Endothelial cell of umbilical vein (primary cell): Measurements from ENCODE around the gene TAF8. TPM values are rescaled to one million over a fixed set of nuclear protein-coding genes. Genes with fewer than 3 reads are reported as not detected.

ENCODE experiments used
- BruUV-seq: library from RNA; stranded (reverse); fragments of 400-500 nt; replicated peaks from 2 replicates; lab custom pipeline; 2021; lab: Mats Ljungman, UMichigan
- CTCF ChIA-PET: fragments of 300-600, 350-600 bp; sonication (Branson Sonifier 250); formaldehyde crosslinking; loops from one replicate; lab custom pipeline; 2021; ENCODE audit warnings: antibody characterized with exemption, inconsistent platforms; lab: Charles Lee
- POLR2A ChIA-PET: fragments of 300-600, 350-600 bp; sonication (Branson Sonifier 250); formaldehyde crosslinking; loops from one replicate; lab custom pipeline; 2021; ENCODE audit warnings: antibody characterized with exemption, inconsistent platforms; lab: Charles Lee
- DNase-seq: peaks from one replicate; pipeline ENCODE4 v3.0.0-alpha.2; 2011; ENCODE audit warnings: low read depth, low spot score
- FAIRE-seq: peaks from 2 replicates; lab custom pipeline; 2011; peaks lifted over from hg19 to GRCh38; lab: Jason Lieb, UNC
- H2AFZ ChIP-seq: 2 replicates; pipeline ENCODE4 v1.6.0; 2012; ENCODE audit warnings: low read depth, low read length, control low read depth, inconsistent platforms
- H3K27ac ChIP-seq: 2 replicates; pipeline ENCODE4 v1.5.1; 2011; ENCODE audit warnings: low read depth, mild to moderate bottlenecking, control low read depth, low read length, moderate library complexity; ENCODE audit not compliant: insufficient read depth
- H3K27me3 ChIP-seq, 2 experiments: 2 replicates each; pipeline versions ENCODE4 v1.6.0 to v1.6.1; 2011; ENCODE audit warnings: low read length in 2 of 2, mixed read lengths in 1 of 2; ENCODE audit not compliant: control insufficient read depth in 2 of 2, insufficient read depth in 2 of 2
- H3K36me3 ChIP-seq, 2 experiments: 2 replicates in 1 of 2; 3 replicates in 1 of 2; pipeline ENCODE4 v1.5.1; 2011; ENCODE audit warnings: low read length in 2 of 2, mild to moderate bottlenecking in 1 of 2, moderate library complexity in 1 of 2; ENCODE audit not compliant: control insufficient read depth in 2 of 2, insufficient read depth in 2 of 2; ENCODE audit errors: extremely low read depth in 1 of 2
- H3K4me1 ChIP-seq: 3 replicates; pipeline ENCODE4 v1.5.1; 2011; ENCODE audit warnings: mild to moderate bottlenecking, low read length; ENCODE audit not compliant: control insufficient read depth, insufficient read depth; ENCODE audit errors: extremely low read depth
- H3K4me2 ChIP-seq: 2 replicates; pipeline ENCODE4 v1.6.1; 2011; ENCODE audit warnings: low read length, control low read depth, mixed read lengths; ENCODE audit not compliant: insufficient read depth
- H3K4me3 ChIP-seq, 3 experiments: fragments of 200-600 bp in 1 of 3; sonication (generic), shearing (Covaris generic) in 1 of 3; replicated peaks in 1 of 3; 2 replicates each; pipeline ENCODE4 v1.5.1; 2011 to 2016; ENCODE audit warnings: control low read depth in 3 of 3, low read length in 3 of 3, mild to moderate bottlenecking in 2 of 3, inconsistent platforms in 1 of 3, low read depth in 1 of 3, moderate library complexity in 1 of 3; ENCODE audit not compliant: insufficient read depth in 1 of 3
- H3K79me2 ChIP-seq: 2 replicates; pipeline ENCODE4 v1.6.0; 2012; ENCODE audit warnings: low read length, inconsistent platforms; ENCODE audit not compliant: control insufficient read depth, insufficient read depth
- H3K9ac ChIP-seq: replicated peaks from 2 replicates; pipeline ENCODE3; 2011; ENCODE audit warnings: low read length, control low read depth; ENCODE audit not compliant: insufficient read depth; ENCODE audit errors: extremely low read depth
- H3K9me1 ChIP-seq: replicated peaks from 3 replicates; pipeline ENCODE4 v1.6.0; 2011; ENCODE audit warnings: mild to moderate bottlenecking, low read length; ENCODE audit not compliant: control insufficient read depth, insufficient read depth; ENCODE audit errors: extremely low read depth
- H3K9me3 ChIP-seq: replicated peaks from 2 replicates; pipeline ENCODE4 v1.5.1; 2012; ENCODE audit warnings: low read length, inconsistent platforms; ENCODE audit not compliant: control insufficient read depth, insufficient read depth
- H4K20me1 ChIP-seq: replicated peaks from 2 replicates; pipeline ENCODE3; 2011; ENCODE audit warnings: mild to moderate bottlenecking, low read length; ENCODE audit not compliant: control insufficient read depth, insufficient read depth; ENCODE audit errors: extremely low read depth
- EZH2 ChIP-seq: IDR thresholded peaks from 2 replicates; pipeline ENCODE4 v1.6.1; 2012; ENCODE audit warnings: borderline replicate concordance, low read depth, mild to moderate bottlenecking, moderate library complexity, low read length, inconsistent platforms; ENCODE audit not compliant: severe bottlenecking
- FOS ChIP-seq: IDR thresholded peaks from 2 replicates; pipeline ENCODE4 v1.6.1; 2011; ENCODE audit warnings: mild to moderate bottlenecking, low read length, moderate library complexity, borderline replicate concordance; ENCODE audit not compliant: insufficient read depth
- GATA2 ChIP-seq: IDR thresholded peaks from 2 replicates; pipeline ENCODE4 v1.7.0; 2011; ENCODE audit warnings: low read depth, mild to moderate bottlenecking, moderate library complexity, mixed read lengths, low read length; ENCODE audit not compliant: insufficient read length, insufficient read depth
- JUN ChIP-seq: IDR thresholded peaks from 2 replicates; pipeline ENCODE4 v1.6.1; 2011; ENCODE audit warnings: borderline replicate concordance, low read depth; ENCODE audit not compliant: insufficient read length, insufficient read depth
- MYC ChIP-seq: IDR thresholded peaks from one replicate; pipeline ENCODE4 v1.6.1; 2011; ENCODE audit warnings: mild to moderate bottlenecking, low read depth, low read length
- POLR2A ChIP-seq: IDR thresholded peaks from 2 replicates; pipeline ENCODE4 v1.6.1; 2012; ENCODE audit warnings: low read depth, mild to moderate bottlenecking, control low read depth, low read length
- POLR2AphosphoS5 ChIP-seq: IDR thresholded peaks from 2 replicates; pipeline ENCODE4 v1.6.1; 2012; ENCODE audit warnings: low read depth, mild to moderate bottlenecking, control low read depth, low read length, moderate library complexity; ENCODE audit not compliant: insufficient read depth
- dilution Hi-C: fragments of 300-500 bp; cut with MboI; formaldehyde crosslinking; loops from one replicate; pipeline ENCODE4 v1.15.0; 2019; ENCODE audit warnings: low sequenced_read_pairs; ENCODE audit not compliant: extremely low pct_ligation_motif_present
- intact Hi-C: fragments of 100-400 bp; cut with micrococcal nuclease; formaldehyde crosslinking; loops from one replicate; pipeline ENCODE4 v1.10.0; 2022
- polyA plus RNA-seq, 4 experiments: library from polyadenylated mRNA; depleted of rRNA in 3 of 4; stranded (reverse) in 3 of 4; unstranded in 1 of 4; fragments of >200 nt; gene quantifications; 2 replicates each; pipeline versions ENCODE4 v1.2.1 to v1.2.3, GENCODE V29; 2011 to 2012; ENCODE audit warnings: missing spikeins in 1 of 4
- total RNA-seq: library from RNA; stranded (reverse); gene quantifications from 2 replicates; pipeline ENCODE4 v1.2.3, GENCODE V29; 2021
- TF ChIP-seq, protein P1 (sequence below), 2 donors: IDR thresholded peaks; 1 replicate in 1 of 2; 2 replicates in 1 of 2; pipeline ENCODE4 v1.5.1; 2011; ENCODE audit warnings: low read length in 2 of 2, mild to moderate bottlenecking in 2 of 2, moderate library complexity in 2 of 2, control low read depth in 1 of 2, inconsistent platforms in 1 of 2, low read depth in 1 of 2; ENCODE audit not compliant: insufficient read depth in 1 of 2; ENCODE audit errors: extremely low read depth in 1 of 2
- TF ChIP-seq, protein P2 (sequence below): IDR thresholded peaks from 2 replicates; pipeline ENCODE4 v1.6.1; 2011; ENCODE audit not compliant: insufficient read depth, insufficient read length

TAF8 gene
- total and polyA plus RNA-seq, 2 donors (not counting 3 experiments of a cell fraction or from before 2014, with no cell fraction given): 32.9 to 45.4 TPM

DNA sequence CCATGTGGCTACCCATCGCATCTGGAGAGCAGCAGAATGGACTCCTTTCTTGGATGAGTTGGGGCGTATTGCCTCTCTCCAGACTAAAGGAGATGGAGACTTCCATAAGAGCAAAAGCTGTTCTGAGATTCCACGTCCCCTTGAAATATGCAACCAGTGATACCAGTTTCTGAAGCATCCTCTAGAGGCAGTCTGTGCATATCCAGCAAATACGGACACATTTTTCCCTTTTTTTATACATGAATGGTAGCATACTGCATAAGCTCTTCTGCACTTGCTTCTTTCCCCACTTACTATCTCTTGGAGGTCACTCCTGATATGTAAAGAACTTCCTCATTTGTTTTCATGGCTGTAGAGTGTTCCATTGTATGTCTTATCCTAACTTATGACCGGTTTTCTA lies 34.6 kb downstream of the TAF8 start:
- intact Hi-C loops (no loop called here), dilution Hi-C loops (no loop called here)
- H3K9me3 ChIP-seq: no peaks in the 10 kb centered on the region
- no peaks in the 10 kb centered on the region for H3K79me2 ChIP-seq
- H3K4me2 ChIP-seq: no peak overlapping the region
- no peaks in the 10 kb centered on the region for H3K9me1 ChIP-seq
- no peak overlapping the region for H3K4me3 ChIP-seq
- H3K27me3 ChIP-seq: no peaks in the 10 kb centered on the region
- CTCF ChIA-PET: interaction anchor here (1.0 to 3.2 kb wide), 5 partner anchors 15 to 462 kb away, joined by 3 to 11 read pairs (median 4); no protein-coding TSS in a partner anchor
- H3K9ac ChIP-seq: no peak overlapping the region
- no peak for DNase-seq
- TF ChIP-seq POLR2A: no peak
- TF ChIP-seq, protein P1, sequence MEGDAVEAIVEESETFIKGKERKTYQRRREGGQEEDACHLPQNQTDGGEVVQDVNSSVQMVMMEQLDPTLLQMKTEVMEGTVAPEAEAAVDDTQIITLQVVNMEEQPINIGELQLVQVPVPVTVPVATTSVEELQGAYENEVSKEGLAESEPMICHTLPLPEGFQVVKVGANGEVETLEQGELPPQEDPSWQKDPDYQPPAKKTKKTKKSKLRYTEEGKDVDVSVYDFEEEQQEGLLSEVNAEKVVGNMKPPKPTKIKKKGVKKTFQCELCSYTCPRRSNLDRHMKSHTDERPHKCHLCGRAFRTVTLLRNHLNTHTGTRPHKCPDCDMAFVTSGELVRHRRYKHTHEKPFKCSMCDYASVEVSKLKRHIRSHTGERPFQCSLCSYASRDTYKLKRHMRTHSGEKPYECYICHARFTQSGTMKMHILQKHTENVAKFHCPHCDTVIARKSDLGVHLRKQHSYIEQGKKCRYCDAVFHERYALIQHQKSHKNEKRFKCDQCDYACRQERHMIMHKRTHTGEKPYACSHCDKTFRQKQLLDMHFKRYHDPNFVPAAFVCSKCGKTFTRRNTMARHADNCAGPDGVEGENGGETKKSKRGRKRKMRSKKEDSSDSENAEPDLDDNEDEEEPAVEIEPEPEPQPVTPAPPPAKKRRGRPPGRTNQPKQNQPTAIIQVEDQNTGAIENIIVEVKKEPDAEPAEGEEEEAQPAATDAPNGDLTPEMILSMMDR (IDR thresholded peaks at IDR 0.05; ENCODE audit: extremely low read depth in 1 of 2, insufficient read depth in 1 of 2, low read depth in 1 of 2, low read length in 2 of 2): peak in 1 of 2 donors; percentile 28
- H3K36me3 ChIP-seq: peaks cover 0 to 2% of the 10 kb centered on the region in 2 experiments
- no peaks in the 10 kb centered on the region for H4K20me1 ChIP-seq
- no TSS peak for BruUV-seq
- peaks cover 5% of the 10 kb centered on the region for H3K4me1 ChIP-seq
- POLR2A ChIA-PET: no interaction called here
- FAIRE-seq: no peak
- H3K27ac ChIP-seq: no peak overlapping the region
- no peak overlapping the region for H2AFZ ChIP-seq

DNA sequence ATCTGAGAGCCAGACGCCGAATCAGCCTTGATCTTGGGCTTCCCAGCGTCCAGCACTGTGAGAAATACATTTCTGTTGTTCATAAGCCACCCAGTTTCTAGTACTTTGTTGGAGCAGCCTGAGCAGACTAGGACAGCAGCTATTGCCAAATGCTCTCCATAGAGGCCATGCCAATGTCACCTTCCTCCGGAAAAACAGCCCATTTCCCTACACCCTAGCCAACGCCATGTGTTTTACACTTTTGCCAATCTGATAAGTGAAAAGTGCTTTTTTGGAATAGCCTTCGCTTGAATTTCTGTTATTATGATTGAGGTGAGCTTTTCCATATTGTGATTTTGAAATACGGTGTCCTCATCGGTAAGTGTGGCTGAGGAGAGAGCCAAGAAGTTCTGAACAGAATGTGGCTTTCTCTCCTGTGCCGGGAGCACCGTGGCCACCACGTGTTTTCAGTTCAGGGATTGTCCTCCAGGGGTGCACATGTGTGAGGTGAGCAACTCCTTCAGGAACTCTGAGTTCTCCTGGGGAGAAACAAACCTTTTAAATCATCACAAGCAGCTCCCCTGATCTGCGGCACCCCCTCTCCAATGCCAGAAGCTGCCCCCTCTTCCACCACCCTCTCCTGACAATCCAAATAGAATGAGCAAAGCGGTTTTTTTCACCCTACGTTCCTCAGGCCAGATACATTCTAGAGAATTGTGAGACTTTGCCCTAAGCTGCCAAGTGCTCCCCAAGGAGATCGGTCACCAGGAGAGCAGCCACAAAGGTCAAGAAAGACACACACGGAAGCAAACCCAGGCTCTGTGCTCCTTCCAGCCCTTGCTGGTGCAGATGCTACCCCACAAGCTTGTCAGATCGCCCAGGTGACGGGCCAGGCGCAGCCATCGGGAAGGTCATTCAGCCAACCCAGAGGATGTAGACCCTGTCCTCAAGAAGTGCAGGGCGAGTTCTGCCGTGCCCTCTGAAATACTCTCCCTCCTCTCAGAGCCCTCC lies 36.0 kb downstream of the TAF8 start:
- no peak for TF ChIP-seq JUN
- no peak for TF ChIP-seq EZH2
- TF ChIP-seq, protein P2, sequence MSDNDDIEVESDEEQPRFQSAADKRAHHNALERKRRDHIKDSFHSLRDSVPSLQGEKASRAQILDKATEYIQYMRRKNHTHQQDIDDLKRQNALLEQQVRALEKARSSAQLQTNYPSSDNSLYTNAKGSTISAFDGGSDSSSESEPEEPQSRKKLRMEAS: peak; percentile 82
- no peak for TF ChIP-seq POLR2AphosphoS5
- no peak for TF ChIP-seq FOS
- no peak for TF ChIP-seq MYC
- TF ChIP-seq POLR2A: no peak
- TF ChIP-seq, protein P1 (IDR thresholded peaks at IDR 0.05; ENCODE audit: extremely low read depth in 1 of 2, insufficient read depth in 1 of 2, low read depth in 1 of 2, low read length in 2 of 2): peak; percentile 31 to 51
- no peak for TF ChIP-seq GATA2
- POLR2A ChIA-PET: no interaction called here
- BruUV-seq: no TSS peak
- H3K4me2 ChIP-seq: peak overlapping the region; percentile 31
- peaks cover 5% of the 10 kb centered on the region for H3K4me1 ChIP-seq
- CTCF ChIA-PET: interaction anchor here (0.6 to 5.9 kb wide), 8 partner anchors 10 to 128 kb away, joined by 3 to 35 read pairs (median 7); no protein-coding TSS in a partner anchor
- no peaks in the 10 kb centered on the region for H3K9me1 ChIP-seq
- H3K9me3 ChIP-seq: no peaks in the 10 kb centered on the region
- H2AFZ ChIP-seq: peak overlapping the region; percentile 61
- dilution Hi-C loops: no loop called here
- no peak overlapping the region for H3K27ac ChIP-seq
- DNase-seq (peak; percentile 73), FAIRE-seq (peak; percentile 72)
- H3K36me3 ChIP-seq: peaks cover 0 to 2% of the 10 kb centered on the region in 2 experiments
- intact Hi-C loops: no loop called here
- H4K20me1 ChIP-seq: no peaks in the 10 kb centered on the region
- H3K79me2 ChIP-seq: no peaks in the 10 kb centered on the region
- no peak overlapping the region for H3K9ac ChIP-seq
- no peak overlapping the region for H3K4me3 ChIP-seq
- H3K27me3 ChIP-seq: no peaks in the 10 kb centered on the region
